Measurements from ENCODE around the gene PTPRH. TPM values are rescaled to one million over a fixed set of nuclear protein-coding genes. Genes with fewer than 3 reads are reported as not detected.
"Not testable (repeated sequence)": the region's sequence is repeated elsewhere in the genome, so short reads cannot be mapped to it uniquely, and the experiment has no call there.

Gene PTPRH
- total and polyA plus RNA-seq, 12 donors: 0.25 to 7.5 (median 2.4) TPM

DNA sequence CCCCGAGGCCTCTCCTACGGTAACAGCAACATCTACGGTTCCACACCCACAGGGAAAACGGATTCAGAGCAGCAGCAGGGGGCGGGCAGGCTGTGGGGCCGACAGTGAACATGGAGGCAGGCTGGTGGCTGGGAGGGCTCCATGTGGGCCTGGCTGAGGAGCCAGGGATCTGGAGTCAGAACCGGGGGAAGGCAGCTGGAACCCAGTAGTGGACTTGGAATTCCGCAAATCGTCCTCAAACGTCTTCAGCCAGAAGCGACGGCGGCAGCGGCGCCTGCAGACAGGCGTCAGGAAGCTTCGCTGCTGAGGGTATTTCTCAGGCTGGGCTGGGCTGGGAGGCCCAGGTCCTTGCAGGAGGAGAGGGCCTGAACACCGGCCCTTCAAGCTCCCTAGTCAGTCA lies 17.5 kb upstream of the PTPRH start:
- 80 to 84% methylated on average over 18 of the region's 18 CpGs for whole genome bisulfite sequencing, 2 donors
- no peak for DNase-seq

DNA sequence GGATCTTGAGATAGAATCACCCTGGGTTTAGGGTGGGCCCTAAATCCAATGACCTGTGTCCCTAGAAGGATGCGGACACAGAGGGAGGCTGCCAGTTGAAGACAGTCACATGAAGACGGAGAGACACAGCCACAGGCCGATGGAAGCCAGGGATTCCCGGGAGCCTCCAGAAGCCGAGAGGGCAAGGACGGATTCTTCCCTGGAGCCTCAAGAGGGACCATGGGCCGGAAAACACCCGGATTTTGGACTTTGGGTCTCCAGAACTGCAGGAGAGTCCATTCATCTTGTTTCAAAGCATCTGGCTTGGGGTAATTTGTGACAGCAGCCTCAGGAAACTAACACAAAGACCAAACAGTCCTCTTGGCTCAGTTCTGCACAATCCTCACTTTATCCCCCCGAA lies 17.0 kb upstream of the PTPRH start:
- no peak for ATAC-seq
- TF ChIP-seq, protein P1, sequence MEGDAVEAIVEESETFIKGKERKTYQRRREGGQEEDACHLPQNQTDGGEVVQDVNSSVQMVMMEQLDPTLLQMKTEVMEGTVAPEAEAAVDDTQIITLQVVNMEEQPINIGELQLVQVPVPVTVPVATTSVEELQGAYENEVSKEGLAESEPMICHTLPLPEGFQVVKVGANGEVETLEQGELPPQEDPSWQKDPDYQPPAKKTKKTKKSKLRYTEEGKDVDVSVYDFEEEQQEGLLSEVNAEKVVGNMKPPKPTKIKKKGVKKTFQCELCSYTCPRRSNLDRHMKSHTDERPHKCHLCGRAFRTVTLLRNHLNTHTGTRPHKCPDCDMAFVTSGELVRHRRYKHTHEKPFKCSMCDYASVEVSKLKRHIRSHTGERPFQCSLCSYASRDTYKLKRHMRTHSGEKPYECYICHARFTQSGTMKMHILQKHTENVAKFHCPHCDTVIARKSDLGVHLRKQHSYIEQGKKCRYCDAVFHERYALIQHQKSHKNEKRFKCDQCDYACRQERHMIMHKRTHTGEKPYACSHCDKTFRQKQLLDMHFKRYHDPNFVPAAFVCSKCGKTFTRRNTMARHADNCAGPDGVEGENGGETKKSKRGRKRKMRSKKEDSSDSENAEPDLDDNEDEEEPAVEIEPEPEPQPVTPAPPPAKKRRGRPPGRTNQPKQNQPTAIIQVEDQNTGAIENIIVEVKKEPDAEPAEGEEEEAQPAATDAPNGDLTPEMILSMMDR (IDR thresholded peaks at IDR 0.05): no peak
- Histone ChIP-seq H3K27ac (no peak overlapping the region), H3K9me3 (no peaks in the 10 kb centered on the region), H3K4me3 (no peak overlapping the region), H3K36me3 (peaks cover 0 to 58% (median 18%) of the 10 kb centered on the region in 9 donors), H3K4me1 (peaks cover 0 to 23% (median 13%) of the 10 kb centered on the region in 9 donors), H3K27me3 (no peaks in the 10 kb centered on the region)
- 71 to 86% methylated on average over 9 of the region's 9 CpGs for WGBS, 2 donors
- intact Hi-C loops (cut with DNase I): no loop called here
- no peak for DNase-seq

More for the DNA sequence above, 17.5 kb upstream of the PTPRH start:
- no peaks in the 10 kb centered on the region for H3K9me3 ChIP-seq
- no peak for ATAC-seq
- intact Hi-C loops (cut with DNase I): no loop called here
- peaks cover 0 to 23% (median 13%) of the 10 kb centered on the region in 9 donors for H3K4me1 ChIP-seq
- no peak overlapping the region for H3K27ac ChIP-seq
- H3K36me3 ChIP-seq: peaks cover 0 to 63% (median 23%) of the 10 kb centered on the region in 9 donors
- no peaks in the 10 kb centered on the region for H3K27me3 ChIP-seq
- TF ChIP-seq, protein P1 (IDR thresholded peaks at IDR 0.05): no peak
- no peak overlapping the region for H3K4me3 ChIP-seq

DNA sequence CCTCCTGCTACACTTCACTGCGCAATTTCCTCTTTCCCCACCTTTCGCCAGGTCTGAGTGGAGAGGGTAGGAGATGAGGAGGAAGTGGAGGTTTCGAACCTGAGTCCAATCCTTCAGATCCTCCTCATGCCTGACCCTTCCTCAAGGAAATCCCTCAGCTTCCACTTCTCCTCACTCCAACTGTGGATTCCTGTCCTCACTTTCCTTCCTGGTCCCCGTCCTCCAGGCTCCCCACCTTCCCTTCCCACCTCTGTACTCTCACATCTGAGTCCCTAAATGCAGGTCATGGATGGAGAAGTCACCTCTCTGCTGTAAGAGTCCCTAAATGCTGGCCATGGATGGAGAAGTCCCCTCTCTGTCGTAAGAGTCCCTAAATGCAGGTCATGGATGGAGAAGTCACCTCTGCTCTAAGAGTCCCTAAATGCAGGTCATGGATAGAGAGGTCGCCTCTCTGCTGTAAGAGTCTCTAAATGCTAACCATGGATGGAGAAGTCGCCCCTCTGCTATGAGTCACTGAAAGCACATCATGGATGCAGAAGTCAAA lies 16.2 kb upstream of the PTPRH start:
- intact Hi-C loops (cut with DNase I): no loop called here
- peaks cover 0 to 4% (median 0%) of the 10 kb centered on the region in 11 donors for H3K9me3 ChIP-seq
- peaks cover 0 to 23% (median 13%) of the 10 kb centered on the region in 9 donors for H3K4me1 ChIP-seq
- 87 to 90% methylated on average over 7 of the region's 7 CpGs for WGBS, 2 donors
- peaks cover 0 to 50% (median 10%) of the 10 kb centered on the region in 9 donors for H3K36me3 ChIP-seq
- no peaks in the 10 kb centered on the region for H3K27me3 ChIP-seq
- no peak overlapping the region for H3K27ac ChIP-seq
- ATAC-seq (no peak), DNase-seq (no peak)
- no peak overlapping the region for H3K4me3 ChIP-seq
- TF ChIP-seq, protein P1 (IDR thresholded peaks at IDR 0.05): no peak

DNA sequence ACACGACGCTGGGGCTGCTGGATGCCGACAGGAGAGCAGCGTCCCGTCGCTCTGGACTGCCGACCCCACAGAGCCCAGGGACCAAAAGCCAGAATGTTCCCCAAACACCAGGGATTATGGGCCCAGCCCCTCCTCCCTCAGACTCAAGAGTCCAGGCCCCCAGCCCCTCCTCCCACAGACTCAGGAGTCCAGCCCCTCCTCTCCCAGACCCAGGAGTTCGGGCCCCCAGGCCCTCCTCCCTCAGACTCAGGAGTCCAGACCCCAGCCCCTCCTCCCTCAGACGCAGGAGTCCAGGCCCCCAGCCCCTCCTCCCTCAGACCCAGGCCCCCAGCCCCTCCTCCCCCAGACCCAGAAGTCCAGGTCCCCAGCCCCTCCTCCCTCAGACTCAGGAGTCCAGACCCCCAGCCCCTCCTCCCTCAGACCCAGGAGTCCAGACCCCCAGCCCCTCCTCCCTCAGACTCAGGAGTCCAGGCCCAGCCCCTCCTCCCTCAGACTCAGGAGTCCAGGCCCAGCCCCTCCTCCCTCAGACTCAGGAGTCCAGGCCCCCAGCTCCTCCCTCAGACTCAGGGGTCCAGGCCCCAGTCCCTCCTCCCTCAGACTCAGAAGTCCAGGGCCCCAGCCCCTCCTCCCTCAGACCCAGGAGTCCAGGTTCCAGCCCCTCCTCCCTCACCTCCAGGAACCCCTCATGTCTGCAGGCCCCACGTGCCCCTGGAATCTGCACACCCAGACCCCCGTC lies 15.5 kb upstream of the PTPRH start:
- H3K27me3 ChIP-seq; H3K9me3 ChIP-seq; DNase-seq; H3K4me3 ChIP-seq; H3K27ac ChIP-seq; intact Hi-C loops (cut with DNase I); ATAC-seq: not testable (repeated sequence)
- peaks cover 0 to 44% (median 7%) of the 10 kb centered on the region in 9 donors for H3K36me3 ChIP-seq
- H3K4me1 ChIP-seq: peaks cover 0 to 23% (median 13%) of the 10 kb centered on the region in 9 donors
- WGBS, 2 donors: 69 to 74% methylated on average over 11 of the region's 11 CpGs
